Superior temporal gyrus (tissue), 1 donor: ENCODE results near the gene MSI2.

Experiments
- DNase-seq: peaks from one replicate; pipeline ENCODE4 v3.0.0-alpha.2; 2016; ENCODE audit errors: extremely low spot score

Gene MSI2

GRCh38 chr17:57518587-57519581, 262.6 kb downstream of the MSI2 start:
- no peak for DNase-seq

- no peak for DNase-seq
These were observed 263.5 kb downstream of the MSI2 start for GRCh38 chr17:57519800-57520199.

GRCh38 chr17:57521606-57522005, 265.3 kb downstream of the MSI2 start:
- DNase-seq, result no peak

- DNase-seq, result no peak
These were observed 266.0 kb downstream of the MSI2 start for GRCh38 chr17:57522042-57523005.

GRCh38 chr17:57523926-57524632, 267.8 kb downstream of the MSI2 start:
- no peak for DNase-seq

- no peak for DNase-seq
These were observed 268.7 kb downstream of the MSI2 start for GRCh38 chr17:57524839-57525568.

GRCh38 chr17:57527221-57528057, 271.1 kb downstream of the MSI2 start:
- DNase-seq, result no peak

GRCh38 chr17:57528058-57528451, 271.7 kb downstream of the MSI2 start:
- DNase-seq, result no peak

- DNase-seq, result no peak
These were observed 273.7 kb downstream of the MSI2 start for GRCh38 chr17:57530026-57530425.

GRCh38 chr17:57530508-57530907, 274.2 kb downstream of the MSI2 start:
- no peak for DNase-seq

GRCh38 chr17:57531078-57531477, 274.8 kb downstream of the MSI2 start:
- no peak for DNase-seq

- no peak for DNase-seq
These were observed 275.6 kb downstream of the MSI2 start for GRCh38 chr17:57531648-57532504.

- no peak for DNase-seq
These were observed 276.2 kb downstream of the MSI2 start for GRCh38 chr17:57532556-57532955.

GRCh38 chr17:57532966-57533365, 276.6 kb downstream of the MSI2 start:
- no peak for DNase-seq

- no peak for DNase-seq
These were observed 277.5 kb downstream of the MSI2 start for GRCh38 chr17:57533684-57534305.

GRCh38 chr17:57534863-57535248, 278.5 kb downstream of the MSI2 start:
- no peak for DNase-seq

GRCh38 chr17:57535249-57535966, 279.1 kb downstream of the MSI2 start:
- no peak for DNase-seq

GRCh38 chr17:57536289-57536688, 280.0 kb downstream of the MSI2 start:
- no peak for DNase-seq
